Epithelial cell of proximal tubule (primary cell): ENCODE measurements around the gene NRG2. TPM values are rescaled to one million over a fixed set of nuclear protein-coding genes. Genes with fewer than 3 reads are reported as not detected.

Experiments
- DNase-seq: peaks from one replicate; pipeline ENCODE4 v3.0.0-alpha.2; 2011; ENCODE audit warnings: low read depth
- H3K4me3 ChIP-seq: 2 replicates; pipeline ENCODE4 v1.5.1; 2011; ENCODE audit warnings: low read depth, mild to moderate bottlenecking, low read length
- total RNA-seq: library from RNA; depleted of rRNA; stranded (reverse); fragments of >200 nt; gene quantifications from 2 replicates; pipeline ENCODE4 v1.2.3, GENCODE V29; 2015
- TF ChIP-seq, protein P1 (sequence below): conservative IDR thresholded peaks from 2 replicates; pipeline ENCODE4 v1.5.1; 2012; ENCODE audit warnings: low read depth, mild to moderate bottlenecking, low read length

Gene NRG2
- total RNA-seq, 1 donor from 2014 or later: 1.5 TPM

DNA sequence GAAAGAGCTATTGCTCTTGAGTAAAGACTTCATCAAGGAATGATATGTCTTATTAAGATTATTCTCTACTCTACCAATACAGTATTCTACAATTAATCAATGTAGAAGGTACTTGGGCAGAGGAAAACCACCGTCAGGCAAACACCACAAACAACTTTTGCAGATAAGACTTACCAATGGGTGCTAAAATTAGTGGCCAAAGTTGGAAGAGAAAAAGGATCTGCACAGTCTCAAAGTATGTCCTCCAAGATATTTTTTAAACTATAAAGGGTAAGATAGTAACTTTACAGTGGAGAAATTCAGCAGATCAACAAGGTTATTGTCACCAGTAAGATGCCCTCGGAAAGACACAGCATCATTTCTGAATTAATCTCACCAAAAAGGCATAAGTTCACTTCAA is 38.9 kb downstream of the NRG2 start:
- H3K4me3 ChIP-seq: no peak overlapping the region
- TF ChIP-seq, protein P1, sequence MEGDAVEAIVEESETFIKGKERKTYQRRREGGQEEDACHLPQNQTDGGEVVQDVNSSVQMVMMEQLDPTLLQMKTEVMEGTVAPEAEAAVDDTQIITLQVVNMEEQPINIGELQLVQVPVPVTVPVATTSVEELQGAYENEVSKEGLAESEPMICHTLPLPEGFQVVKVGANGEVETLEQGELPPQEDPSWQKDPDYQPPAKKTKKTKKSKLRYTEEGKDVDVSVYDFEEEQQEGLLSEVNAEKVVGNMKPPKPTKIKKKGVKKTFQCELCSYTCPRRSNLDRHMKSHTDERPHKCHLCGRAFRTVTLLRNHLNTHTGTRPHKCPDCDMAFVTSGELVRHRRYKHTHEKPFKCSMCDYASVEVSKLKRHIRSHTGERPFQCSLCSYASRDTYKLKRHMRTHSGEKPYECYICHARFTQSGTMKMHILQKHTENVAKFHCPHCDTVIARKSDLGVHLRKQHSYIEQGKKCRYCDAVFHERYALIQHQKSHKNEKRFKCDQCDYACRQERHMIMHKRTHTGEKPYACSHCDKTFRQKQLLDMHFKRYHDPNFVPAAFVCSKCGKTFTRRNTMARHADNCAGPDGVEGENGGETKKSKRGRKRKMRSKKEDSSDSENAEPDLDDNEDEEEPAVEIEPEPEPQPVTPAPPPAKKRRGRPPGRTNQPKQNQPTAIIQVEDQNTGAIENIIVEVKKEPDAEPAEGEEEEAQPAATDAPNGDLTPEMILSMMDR: no peak
- no peak for DNase-seq

DNA sequence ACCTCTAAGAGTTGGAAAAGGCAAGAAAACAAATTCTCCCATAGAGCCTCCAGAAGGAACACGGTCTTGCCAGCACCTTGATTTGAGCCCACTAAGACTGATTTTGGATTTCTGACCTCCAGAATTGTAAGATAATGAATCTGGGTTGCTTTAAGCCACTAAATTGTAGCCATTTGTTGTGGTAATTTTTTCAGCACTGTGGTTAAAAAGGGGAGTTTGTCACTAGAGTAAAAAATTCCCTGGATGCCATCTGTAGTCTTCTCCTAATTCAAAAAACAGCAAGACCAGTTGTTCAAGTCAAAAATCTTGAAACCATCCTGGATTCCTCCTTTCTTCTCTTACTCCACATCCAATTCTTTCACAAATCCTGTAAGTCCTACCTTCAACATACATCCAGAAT is 39.6 kb downstream of the NRG2 start:
- no peak overlapping the region for H3K4me3 ChIP-seq
- no peak for DNase-seq
- TF ChIP-seq, protein P1: no peak

- H3K4me3 ChIP-seq: no peak overlapping the region
- DNase-seq: no peak
- TF ChIP-seq, protein P1: no peak
Observed at GRCh38 chr5:140000332-140000731, 42.8 kb downstream of the NRG2 start.

- TF ChIP-seq, protein P1: no peak
- DNase-seq: no peak
- no peak overlapping the region for H3K4me3 ChIP-seq
Observed at GRCh38 chr5:139998837-139999236, 44.3 kb downstream of the NRG2 start.

DNA sequence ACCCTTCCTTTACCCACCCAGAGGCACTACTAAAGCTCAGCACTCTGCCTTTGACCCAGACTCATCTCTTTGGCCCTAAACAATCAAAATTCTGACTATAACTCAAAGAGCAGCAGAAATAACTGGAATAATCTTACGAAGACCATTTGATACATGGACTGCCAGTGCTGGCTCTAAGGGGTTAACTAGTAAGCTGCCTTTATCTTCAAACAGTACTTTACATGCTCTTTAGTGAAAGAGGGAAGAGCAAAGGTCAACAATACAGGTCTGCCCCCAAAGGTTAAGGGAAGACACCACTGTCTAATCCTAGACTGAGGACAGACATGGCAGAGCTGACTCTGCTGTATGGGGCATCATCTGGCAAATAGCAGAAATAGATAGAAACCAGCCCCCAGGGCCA is 45.8 kb downstream of the NRG2 start:
- H3K4me3 ChIP-seq: no peak overlapping the region
- no peak for DNase-seq
- TF ChIP-seq, protein P1: no peak

DNA sequence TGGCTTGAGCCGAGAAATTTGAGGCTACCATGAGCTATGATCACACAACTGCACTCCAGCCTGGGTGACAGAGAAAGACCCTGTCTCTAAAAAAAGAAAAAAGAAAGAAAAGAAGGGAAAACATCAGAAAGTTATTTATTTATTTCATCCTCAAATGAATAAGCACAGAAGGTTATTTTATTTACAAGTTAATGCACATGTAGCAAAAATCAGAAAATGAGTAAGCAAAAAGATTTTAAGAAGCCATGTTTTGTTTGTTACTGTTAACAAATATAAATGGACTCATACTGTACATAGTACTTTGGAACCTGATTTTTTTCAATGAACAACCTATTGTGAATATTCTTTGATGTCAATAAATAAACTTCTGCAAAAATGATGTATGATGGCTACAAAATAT is 47.2 kb downstream of the NRG2 start:
- TF ChIP-seq, protein P1: no peak
- H3K4me3 ChIP-seq: no peak overlapping the region
- DNase-seq: no peak

DNA sequence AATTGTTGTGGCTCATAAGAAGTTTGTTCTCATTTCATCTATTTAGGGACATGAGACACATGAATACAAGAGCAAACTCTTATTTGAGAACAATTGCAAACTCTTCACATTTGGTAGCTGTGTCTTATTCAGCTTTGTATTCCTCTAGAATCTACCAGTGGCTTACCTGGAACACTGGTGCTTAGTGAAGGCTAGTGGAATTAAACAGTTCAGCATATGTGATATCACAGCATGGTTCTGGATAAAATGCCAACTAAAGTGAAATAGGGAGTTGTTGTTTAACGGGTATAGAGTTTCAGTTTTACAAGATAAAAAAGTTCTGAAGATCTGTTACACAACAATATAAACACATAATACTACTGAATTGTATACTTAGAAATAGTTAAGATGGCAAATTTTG is 48.9 kb downstream of the NRG2 start:
- TF ChIP-seq, protein P1: no peak
- H3K4me3 ChIP-seq: no peak overlapping the region
- DNase-seq: no peak
